ENCODE data around the gene FAM199X. TPM values are rescaled to one million over a fixed set of nuclear protein-coding genes. Genes with fewer than 3 reads are reported as not detected.

The FAM199X gene
- total RNA-seq, 1 experiment from 2014 or later = 19.1 TPM

GRCh38 chrX:104122829-104123228 is 43.4 kb upstream of the FAM199X start:
- Mint-ChIP-seq H3K9me3 (ENCODE audit: unreplicated experiment) (no peaks in the 10 kb centered on the region), H3K4me3 (ENCODE audit: unreplicated experiment) (no peak overlapping the region), H3K27me3 (ENCODE audit: insufficient read depth, unreplicated experiment) (no peaks in the 10 kb centered on the region), H3K27ac (ENCODE audit: unreplicated experiment) (no peak overlapping the region), H3K36me3 (ENCODE audit: insufficient read depth, unreplicated experiment) (no peaks in the 10 kb centered on the region), H3K4me1 (ENCODE audit: low read depth, unreplicated experiment) (no peaks in the 10 kb centered on the region)
- H3K4me3 ChIP-seq (ENCODE audit: low read depth, low read length) = no peak overlapping the region
- H3K27me3 ChIP-seq (replicated peaks; ENCODE audit: control insufficient read depth, insufficient read depth, low read length) = no peaks in the 10 kb centered on the region
- DNase-seq = no peak
- ChIA-PET POLR2A (no interaction called here), CTCF (no interaction called here)
- H3K9me3 ChIP-seq = no peaks in the 10 kb centered on the region
- no peaks in the 10 kb centered on the region for H3K36me3 ChIP-seq (ENCODE audit: control insufficient read depth, insufficient read depth, low read length)
- TF ChIP-seq CTCF (IDR thresholded peaks at IDR 0.05; ENCODE audit: insufficient read depth in 1 of 2, low read depth in 1 of 2, low read length in 1 of 2, severe bottlenecking in 1 of 2, unreplicated experiment in 1 of 2) = no peak
- intact Hi-C loops (cut with micrococcal nuclease; ENCODE audit: unreplicated experiment) = no loop called here
- BruUV-seq (replicated peaks) = no TSS peak
- no peaks in the 10 kb centered on the region for H3K4me1 ChIP-seq

GRCh38 chrX:104126856-104127255 is 39.4 kb upstream of the FAM199X start:
- no peaks in the 10 kb centered on the region for H3K4me1 ChIP-seq
- Mint-ChIP-seq H3K4me3 (ENCODE audit: unreplicated experiment) (no peak overlapping the region), H3K9me3 (ENCODE audit: unreplicated experiment) (no peaks in the 10 kb centered on the region), H3K27me3 (ENCODE audit: insufficient read depth, unreplicated experiment) (no peaks in the 10 kb centered on the region), H3K36me3 (ENCODE audit: insufficient read depth, unreplicated experiment) (no peaks in the 10 kb centered on the region), H3K27ac (ENCODE audit: unreplicated experiment) (no peak overlapping the region), H3K4me1 (ENCODE audit: low read depth, unreplicated experiment) (no peaks in the 10 kb centered on the region)
- no peak for DNase-seq
- no peaks in the 10 kb centered on the region for H3K9me3 ChIP-seq
- H3K4me3 ChIP-seq (ENCODE audit: low read depth, low read length) = no peak overlapping the region
- no peaks in the 10 kb centered on the region for H3K27me3 ChIP-seq (replicated peaks; ENCODE audit: control insufficient read depth, insufficient read depth, low read length)
- no peak for TF ChIP-seq CTCF (IDR thresholded peaks at IDR 0.05; ENCODE audit: insufficient read depth in 1 of 2, low read depth in 1 of 2, low read length in 1 of 2, severe bottlenecking in 1 of 2, unreplicated experiment in 1 of 2)
- BruUV-seq (replicated peaks) = no TSS peak
- no peaks in the 10 kb centered on the region for H3K36me3 ChIP-seq (ENCODE audit: control insufficient read depth, insufficient read depth, low read length)
- intact Hi-C loops (cut with micrococcal nuclease; ENCODE audit: unreplicated experiment) = no loop called here
- POLR2A ChIA-PET = no interaction called here
- CTCF ChIA-PET = no interaction called here

GRCh38 chrX:104130808-104131207 is 35.4 kb upstream of the FAM199X start:
- no peak for DNase-seq
- Histone ChIP-seq H3K9me3 (no peaks in the 10 kb centered on the region), H3K4me3 (ENCODE audit: low read depth, low read length) (no peak overlapping the region), H3K27me3 (replicated peaks; ENCODE audit: control insufficient read depth, insufficient read depth, low read length) (no peaks in the 10 kb centered on the region), H3K4me1 (no peaks in the 10 kb centered on the region), H3K36me3 (ENCODE audit: control insufficient read depth, insufficient read depth, low read length) (no peaks in the 10 kb centered on the region)
- Mint-ChIP-seq H3K27ac (ENCODE audit: unreplicated experiment) (no peak overlapping the region), H3K27me3 (ENCODE audit: insufficient read depth, unreplicated experiment) (no peaks in the 10 kb centered on the region), H3K4me3 (ENCODE audit: unreplicated experiment) (no peak overlapping the region), H3K9me3 (ENCODE audit: unreplicated experiment) (no peaks in the 10 kb centered on the region), H3K36me3 (ENCODE audit: insufficient read depth, unreplicated experiment) (no peaks in the 10 kb centered on the region), H3K4me1 (ENCODE audit: low read depth, unreplicated experiment) (no peaks in the 10 kb centered on the region)
- ChIA-PET POLR2A (no interaction called here), CTCF (no interaction called here)
- TF ChIP-seq CTCF (IDR thresholded peaks at IDR 0.05; ENCODE audit: insufficient read depth in 1 of 2, low read depth in 1 of 2, low read length in 1 of 2, severe bottlenecking in 1 of 2, unreplicated experiment in 1 of 2) = no peak
- no TSS peak for BruUV-seq (replicated peaks)
- intact Hi-C loops (cut with micrococcal nuclease; ENCODE audit: unreplicated experiment) = no loop called here
